WI38 (cell line): ENCODE measurements around the gene CACNA1H.
"Not testable (repeated sequence)": the region's sequence is repeated elsewhere in the genome, so short reads cannot be mapped to it uniquely, and the experiment has no call there.

Experiments
- H3K4me3 ChIP-seq: 2 replicates; pipeline ENCODE4 v1.5.1; 2011; ENCODE audit warnings: low read depth, mild to moderate bottlenecking, control low read depth, low read length
- TF ChIP-seq, protein P1 (sequence below): IDR thresholded peaks from 2 replicates; pipeline ENCODE4 v1.5.1; 2012; ENCODE audit warnings: low read depth, mild to moderate bottlenecking, control low read depth, low read length

The CACNA1H gene

GRCh38 chr16:1182316-1182671 lies 29.4 kb downstream of the CACNA1H start:
- no peak overlapping the region for H3K4me3 ChIP-seq
- TF ChIP-seq, protein P1, sequence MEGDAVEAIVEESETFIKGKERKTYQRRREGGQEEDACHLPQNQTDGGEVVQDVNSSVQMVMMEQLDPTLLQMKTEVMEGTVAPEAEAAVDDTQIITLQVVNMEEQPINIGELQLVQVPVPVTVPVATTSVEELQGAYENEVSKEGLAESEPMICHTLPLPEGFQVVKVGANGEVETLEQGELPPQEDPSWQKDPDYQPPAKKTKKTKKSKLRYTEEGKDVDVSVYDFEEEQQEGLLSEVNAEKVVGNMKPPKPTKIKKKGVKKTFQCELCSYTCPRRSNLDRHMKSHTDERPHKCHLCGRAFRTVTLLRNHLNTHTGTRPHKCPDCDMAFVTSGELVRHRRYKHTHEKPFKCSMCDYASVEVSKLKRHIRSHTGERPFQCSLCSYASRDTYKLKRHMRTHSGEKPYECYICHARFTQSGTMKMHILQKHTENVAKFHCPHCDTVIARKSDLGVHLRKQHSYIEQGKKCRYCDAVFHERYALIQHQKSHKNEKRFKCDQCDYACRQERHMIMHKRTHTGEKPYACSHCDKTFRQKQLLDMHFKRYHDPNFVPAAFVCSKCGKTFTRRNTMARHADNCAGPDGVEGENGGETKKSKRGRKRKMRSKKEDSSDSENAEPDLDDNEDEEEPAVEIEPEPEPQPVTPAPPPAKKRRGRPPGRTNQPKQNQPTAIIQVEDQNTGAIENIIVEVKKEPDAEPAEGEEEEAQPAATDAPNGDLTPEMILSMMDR: no peak

- no peak overlapping the region for H3K4me3 ChIP-seq
- TF ChIP-seq, protein P1: no peak
Observed at GRCh38 chr16:1182950-1183907, 30.3 kb downstream of the CACNA1H start.

- TF ChIP-seq, protein P1: no peak
- H3K4me3 ChIP-seq: no peak overlapping the region
Observed at GRCh38 chr16:1184156-1184868, 31.4 kb downstream of the CACNA1H start.

GRCh38 chr16:1184980-1185379 lies 32.1 kb downstream of the CACNA1H start:
- H3K4me3 ChIP-seq: no peak overlapping the region
- TF ChIP-seq, protein P1: no peak

GRCh38 chr16:1185460-1186207 lies 32.7 kb downstream of the CACNA1H start:
- not testable (repeated sequence) for H3K4me3 ChIP-seq

DNA sequence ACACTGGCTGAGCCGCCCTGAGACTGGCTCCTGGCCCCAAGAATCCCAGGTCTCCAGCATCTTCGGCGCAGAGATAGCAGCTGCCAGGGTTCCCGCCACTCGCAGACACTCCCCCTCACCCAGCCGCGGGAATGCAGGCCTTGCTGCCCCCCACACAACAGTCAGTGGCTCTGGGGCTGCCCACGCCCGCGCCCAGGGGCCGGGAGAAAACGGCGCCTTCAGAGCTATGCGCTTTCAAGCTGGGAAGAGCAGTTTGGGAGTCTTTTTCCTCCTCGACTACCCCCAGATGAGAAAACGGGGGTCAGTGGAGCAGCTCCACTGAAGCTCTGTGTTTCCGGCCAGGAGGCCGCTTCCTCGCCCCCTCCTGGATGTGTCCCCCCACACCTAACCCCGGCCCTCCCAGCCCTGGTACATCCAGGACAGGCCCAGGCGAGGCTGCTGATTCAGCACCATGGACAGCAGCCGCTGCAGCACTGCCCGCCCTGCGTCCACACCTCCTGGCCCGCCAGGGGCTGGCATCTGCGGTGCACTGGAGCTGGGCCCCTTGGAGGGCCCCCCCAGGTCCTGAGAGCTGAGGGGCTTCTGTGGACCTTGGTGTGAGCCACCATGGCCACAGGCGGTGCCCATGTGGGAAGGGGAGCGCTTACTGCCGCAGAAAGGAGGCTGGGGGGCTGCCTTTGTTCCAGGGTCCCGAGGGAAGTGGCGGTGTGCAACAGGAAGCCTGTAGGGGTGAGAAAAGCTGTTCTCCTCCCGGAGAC lies 35.7 kb downstream of the CACNA1H start:
- no peak overlapping the region for H3K4me3 ChIP-seq
- TF ChIP-seq, protein P1: no peak

GRCh38 chr16:1189455-1189854 lies 36.5 kb downstream of the CACNA1H start:
- TF ChIP-seq, protein P1: no peak
- no peak overlapping the region for H3K4me3 ChIP-seq

DNA sequence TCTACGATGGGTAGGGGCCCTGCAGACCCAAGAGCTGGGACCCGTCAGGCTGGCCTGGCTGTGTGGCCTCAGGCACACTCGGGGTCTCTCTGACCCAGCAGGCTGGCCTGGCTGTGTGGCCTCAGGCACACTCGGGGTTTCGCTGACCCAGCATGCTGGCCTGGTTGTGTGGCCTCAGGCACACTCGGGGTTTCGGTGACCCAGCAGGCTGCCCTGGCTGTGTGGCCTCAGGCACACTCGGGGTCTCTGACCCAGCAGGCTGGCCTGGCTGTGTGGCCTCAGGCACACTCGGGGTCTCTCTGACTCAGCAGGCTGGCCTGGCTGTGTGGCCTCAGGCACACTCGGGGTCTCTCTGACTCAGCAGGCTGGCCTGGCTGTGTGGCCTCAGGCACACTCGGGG lies 37.9 kb downstream of the CACNA1H start:
- H3K4me3 ChIP-seq: not testable (repeated sequence)
